SIG-M5 treated with dmso at 0.1 percent for 504 hours (cell line): ENCODE data around the gene PHLPP1.
"Not testable (repeated sequence)": the region's sequence is repeated elsewhere in the genome, so short reads cannot be mapped to it uniquely, and the experiment has no call there.

ENCODE experiments used
- DNase-seq: peaks from one replicate; lab custom pipeline; 2025; ENCODE audit not compliant: unreplicated experiment; lab: John Stamatoyannopoulos, UW

Gene PHLPP1

DNA sequence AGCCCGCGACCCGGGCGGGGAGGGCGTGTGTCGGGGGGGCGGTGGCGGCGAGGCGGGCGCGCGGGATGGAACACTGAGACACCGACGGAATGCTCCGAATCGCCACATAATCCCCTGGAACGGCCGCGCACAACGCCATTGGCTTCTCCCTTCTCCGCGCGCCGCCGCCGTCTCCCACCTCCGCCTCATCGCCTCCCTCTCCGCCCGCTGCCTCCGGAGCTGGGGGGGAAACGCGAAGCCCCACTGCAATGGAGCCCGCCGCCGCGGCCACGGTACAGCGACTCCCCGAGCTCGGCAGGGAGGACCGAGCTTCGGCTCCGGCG, at the start of gene PHLPP1:
PHLPP1 (plus strand) TSS at position 106 of the 323 bp plus-strand sequence; CDS start at position 249, 143 bp downstream.
- no peak for DNase-seq

DNA sequence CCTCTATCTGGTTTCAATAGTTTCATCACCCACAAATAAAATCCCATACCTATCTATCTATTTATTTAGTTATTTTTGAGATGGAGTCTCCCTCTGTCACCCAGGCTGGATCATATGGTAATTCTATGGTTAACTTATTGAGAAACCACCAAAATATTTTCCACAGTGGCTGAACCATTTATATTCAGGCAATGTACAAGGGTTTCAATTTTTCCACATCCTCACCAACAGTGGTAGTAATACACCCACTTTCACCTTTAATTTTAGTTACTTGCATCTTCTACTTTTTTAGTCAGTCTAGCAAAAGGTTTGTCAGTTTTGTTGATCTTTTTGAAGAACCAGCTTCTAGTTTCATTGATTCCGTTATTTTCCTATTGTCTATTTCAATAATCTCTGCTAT, 46.1 kb upstream of the PHLPP1 start:
- no peak for DNase-seq

DNA sequence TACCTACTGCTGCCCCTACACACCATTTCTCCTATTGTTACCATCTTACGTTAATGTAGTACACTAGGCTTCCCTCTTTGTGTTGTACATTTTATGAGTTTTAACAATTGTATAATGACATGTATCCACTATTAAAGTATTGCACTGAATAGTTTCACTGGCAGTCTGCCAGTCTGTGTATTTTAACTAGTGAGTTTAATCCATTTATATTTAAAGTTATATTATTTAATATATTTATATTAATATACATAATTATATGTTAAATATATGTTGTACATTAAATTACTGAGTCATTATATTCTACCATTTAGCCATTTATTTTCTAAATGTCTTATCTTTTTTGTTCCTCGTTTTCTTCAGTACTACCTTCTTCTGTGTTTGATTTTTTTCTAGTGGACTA, 44.8 kb upstream of the PHLPP1 start:
- DNase-seq, result no peak

DNA sequence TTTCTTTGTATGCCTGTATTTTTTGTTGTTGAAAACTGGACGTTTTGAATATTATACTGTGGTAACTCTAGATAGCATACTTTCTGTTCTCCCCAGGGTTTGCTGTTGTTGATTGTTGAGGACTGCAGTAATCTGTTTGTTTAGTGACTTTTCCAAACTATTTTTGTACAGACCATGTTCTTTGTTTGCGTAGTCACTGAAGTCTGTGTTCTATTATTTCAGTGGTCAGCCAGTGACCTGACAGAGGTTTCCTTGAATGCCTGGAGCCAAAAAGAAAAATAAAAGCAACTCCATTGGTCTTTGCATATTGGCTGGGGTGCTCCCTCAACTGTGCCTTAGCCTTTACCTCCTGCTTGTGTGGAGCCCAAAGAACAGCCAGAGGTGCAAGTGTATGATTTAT, 42.7 kb upstream of the PHLPP1 start:
- DNase-seq, result no peak

DNA sequence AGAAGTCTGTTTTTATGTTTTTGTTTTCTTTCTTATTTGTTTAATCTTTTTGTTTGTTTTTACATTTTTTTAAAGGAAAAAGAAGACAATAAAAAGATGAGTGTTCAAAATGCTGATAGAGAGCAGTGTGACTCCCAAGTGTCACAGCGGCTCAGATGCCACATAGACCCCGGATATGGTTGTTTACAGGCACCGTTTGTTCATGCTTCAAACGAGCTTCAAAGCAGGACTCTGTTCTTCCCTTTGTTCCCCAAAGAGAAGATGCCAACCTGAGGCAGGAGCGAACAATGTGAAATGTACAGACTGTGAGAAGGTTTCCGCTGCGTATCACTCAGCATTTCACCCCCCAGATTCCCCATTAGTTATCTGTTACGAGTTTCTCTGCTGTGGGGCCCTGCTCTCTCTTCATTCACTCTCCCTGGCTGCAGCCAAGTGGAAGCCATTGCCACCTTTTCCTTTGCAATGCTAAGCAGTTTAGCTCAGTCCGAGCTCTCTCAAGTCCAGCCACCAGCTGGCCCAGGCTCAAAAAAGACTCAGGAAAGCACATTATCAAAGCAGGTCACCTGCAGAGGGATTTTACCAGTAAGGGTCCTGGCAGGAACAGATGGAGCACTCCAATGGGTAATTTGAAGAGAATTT, 36.4 kb upstream of the PHLPP1 start:
- DNase-seq, result no peak

DNA sequence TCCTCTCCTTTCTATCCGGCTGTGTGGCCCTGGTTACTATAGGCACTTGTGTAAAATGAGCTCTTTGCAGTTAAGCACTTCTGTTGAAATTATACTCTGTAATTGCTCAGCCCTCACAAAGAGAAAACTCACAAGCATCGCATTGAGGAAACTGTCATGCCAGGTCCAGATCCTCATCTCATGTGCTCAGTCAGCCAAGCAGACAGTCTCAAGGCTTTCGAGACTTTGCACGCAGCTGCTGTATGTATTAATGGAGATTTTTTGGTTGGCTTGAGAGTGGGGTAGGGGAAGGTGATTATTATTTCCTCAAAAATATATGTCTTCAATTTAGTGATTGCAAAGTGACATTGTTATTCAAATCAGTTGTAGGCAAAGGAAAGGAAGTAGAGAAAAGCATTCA, 33.0 kb upstream of the PHLPP1 start:
- no peak for DNase-seq

DNA sequence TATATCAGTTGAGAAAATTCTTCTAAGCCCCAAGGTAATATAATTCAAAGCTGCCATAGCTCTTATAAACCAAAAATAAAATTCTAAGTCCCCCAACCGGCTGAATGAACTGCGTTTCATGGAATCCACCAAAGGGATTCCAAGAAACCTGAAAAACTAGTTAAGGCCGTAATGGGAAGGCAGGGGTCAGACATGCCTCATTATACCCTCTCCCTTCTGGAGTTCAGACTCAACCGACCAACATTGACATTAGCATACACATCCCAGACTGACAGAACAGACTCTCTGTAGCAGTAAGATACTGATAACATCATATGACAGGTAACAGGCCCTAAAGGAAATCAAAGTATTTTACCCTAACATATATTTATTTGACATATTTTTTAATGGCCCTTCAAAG, 31.4 kb upstream of the PHLPP1 start:
- DNase-seq, result no peak

DNA sequence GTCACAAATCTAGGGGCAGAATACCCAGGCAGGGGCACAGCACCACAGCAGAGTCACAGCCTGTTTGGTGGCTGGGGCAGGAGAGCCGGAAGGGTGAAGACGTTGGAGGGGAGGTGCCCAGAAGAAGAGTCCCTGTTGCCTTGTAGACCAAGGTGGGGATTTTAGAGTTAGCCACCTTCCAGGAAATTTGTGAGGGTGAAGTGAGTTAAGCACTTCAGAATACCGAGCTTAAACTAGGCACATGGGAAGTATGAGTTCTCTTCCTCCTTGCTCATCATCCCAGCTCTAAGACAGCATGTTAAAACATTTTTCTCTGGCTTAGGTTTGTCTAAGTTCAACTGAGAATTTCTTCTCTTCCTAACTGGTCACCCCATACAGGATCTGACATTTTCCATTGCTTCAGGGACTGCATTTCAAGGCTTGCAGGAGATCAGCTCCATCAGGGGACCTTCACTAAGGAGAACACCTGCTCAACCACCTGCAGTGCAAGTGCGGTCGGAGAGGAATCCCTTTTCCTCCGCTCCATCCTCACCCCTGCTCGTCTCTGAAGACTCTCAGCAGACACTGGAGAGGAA, 26.5 kb upstream of the PHLPP1 start:
- no peak for DNase-seq

DNA sequence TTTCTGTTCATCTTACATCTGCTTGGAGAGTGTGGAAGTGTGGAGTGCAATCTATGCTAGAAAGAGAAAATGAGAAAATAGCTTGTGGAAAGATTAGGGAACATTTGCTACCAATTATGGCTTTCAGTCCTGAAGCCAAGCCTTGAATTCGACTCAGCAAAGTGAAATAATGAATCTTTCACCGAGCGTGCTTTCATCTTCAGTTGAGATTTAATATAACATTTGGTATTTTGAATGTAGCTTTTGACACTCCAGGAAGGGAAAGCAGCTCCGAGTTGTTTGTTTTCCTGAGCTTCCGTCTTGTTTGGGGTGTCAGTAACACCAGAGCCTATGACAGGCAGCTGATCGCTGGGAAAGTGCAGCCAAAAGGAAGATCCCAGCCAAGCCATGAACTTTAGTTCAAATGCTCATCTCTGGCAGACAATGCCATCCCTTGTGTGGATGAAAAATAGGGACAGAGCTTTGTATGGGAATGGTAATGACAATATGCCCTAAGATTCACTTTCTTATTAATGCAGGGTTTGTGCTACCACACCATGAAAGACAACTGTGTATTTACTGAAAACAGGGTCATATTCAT, 25.0 kb upstream of the PHLPP1 start:
- no peak for DNase-seq

DNA sequence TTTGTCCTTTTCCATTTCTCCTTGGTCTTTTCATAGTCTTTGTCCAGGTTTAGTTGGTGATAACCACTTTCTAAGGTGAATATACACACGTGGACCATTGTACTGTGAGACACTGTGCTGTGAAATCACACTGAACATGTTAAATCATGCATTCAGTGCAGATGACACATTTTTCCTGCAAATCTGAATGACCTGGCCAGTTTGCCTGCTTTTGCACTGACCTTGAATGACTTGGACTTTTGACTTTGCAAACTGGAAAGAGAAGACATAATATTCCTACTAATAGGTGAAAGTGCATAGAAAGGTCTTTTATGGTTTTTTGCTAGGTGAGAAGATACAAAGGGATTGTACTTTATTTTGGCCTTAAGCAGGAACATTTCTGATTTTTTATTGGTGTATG, 21.7 kb upstream of the PHLPP1 start:
- no peak for DNase-seq

DNA sequence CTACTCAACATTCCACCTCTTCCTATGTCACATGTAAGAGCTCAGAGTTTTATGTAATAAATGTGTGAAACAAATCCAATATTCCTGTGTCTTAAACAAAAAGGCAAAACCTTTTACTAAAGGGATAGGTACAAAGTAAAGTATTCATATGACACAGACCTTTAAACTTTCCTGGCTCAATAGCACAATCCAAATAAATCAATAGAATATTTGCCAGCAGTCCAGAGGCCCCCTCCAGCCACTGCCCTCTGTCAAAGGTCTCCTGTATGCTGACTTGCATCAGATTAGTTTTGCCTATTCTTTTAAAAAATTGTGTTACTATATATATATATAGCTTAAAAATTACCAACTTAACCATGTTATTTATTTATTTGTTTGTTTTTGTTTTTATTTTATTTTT, 17.7 kb upstream of the PHLPP1 start:
- no peak for DNase-seq

DNA sequence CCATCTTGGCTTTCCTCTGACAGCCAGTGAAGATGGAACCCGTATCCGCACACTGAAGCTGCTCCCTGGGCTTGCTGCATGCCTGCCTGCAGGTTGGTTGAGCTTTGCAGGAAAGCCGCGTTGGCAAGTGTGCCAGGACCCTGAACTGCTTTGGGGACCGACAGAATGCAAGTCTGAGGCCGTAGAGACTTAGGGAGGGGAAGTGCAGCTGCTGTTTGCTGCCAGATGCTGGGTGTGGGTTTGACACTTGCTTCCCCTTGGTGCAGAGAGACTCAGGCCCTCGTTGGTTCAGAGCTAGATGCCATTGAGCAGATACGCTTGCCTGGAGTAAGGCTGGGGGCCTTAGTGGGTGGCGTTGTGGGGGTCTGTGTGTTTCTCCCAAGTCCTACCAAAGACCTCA, 13.1 kb upstream of the PHLPP1 start:
- peak; percentile 34 for DNase-seq

DNA sequence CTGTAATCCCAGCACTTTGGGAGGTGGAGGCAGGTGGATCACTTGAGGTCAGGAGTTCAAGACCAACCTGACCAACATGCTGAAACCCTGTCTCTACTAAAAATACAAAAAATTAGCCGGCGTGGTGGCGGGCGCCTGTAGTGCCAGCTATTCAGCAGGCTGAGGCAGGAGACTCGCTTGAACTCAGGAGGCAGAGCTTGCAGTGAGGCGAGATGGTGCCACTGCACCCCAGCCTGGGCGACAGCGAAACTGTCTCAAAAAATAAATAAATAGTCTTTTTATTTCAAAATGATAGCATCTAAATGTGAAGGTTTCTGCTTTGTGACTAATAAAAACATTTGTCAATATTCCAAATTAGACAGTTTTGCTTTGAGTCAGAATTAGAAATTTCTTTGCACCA, 8.5 kb upstream of the PHLPP1 start:
- DNase-seq, result not testable (repeated sequence)

DNA sequence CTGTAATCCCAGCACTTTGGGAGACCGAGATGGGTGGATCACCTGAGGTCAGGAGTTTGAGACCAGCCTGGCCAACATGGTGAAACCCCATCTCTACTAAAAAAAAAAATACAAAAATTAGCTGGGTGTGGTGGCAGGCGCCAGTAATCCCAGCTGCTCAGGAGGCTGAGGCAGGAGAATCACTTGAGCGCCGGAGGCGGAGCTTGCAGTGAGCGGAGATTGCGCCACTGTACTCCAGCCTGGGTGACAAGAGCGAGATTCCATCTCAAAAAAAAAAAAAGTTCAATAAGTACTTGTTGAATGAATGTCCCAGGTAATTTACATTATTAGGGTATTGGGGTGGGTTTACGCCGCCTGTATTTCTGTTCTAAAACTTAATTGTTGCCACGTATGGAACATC, 5.4 kb upstream of the PHLPP1 start:
- not testable (repeated sequence) for DNase-seq

DNA sequence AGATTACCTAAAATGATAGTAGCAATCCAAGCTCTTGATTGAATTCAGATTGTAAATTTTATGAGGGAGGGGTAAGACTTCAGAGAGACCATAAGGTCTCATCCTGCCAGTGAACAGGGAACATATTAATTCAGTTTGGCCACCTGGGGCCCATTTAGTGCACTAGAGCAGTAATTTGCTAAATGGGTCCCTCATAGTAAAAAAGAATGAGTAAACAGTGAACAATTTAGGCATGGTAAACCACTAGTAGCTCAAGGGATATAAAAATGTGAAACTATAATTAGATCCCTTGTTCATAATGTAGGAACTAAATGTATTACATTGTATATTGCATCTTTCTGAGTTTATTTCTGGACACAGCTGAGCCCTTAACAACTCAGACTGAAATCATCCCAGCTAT, 4.9 kb upstream of the PHLPP1 start:
- no peak for DNase-seq

DNA sequence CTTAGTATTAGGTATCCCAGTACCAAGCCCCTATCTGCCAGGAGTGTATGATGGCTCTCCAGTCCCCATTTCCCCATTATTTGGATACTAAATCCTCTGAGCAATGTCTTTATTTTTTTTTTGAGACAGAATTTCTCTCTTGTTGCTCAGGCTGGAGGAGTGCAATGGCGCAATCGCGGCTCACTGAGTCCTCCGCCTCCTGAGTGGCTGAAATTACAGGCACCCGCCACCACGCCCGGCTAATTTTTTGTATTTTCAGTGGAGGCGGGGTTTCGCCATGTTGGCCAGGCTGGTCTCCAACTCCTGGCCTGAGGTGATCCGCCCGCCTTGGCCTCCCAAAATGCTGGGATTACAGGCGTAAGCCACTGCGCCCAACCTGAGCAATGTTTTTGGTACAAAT, 3.6 kb upstream of the PHLPP1 start:
- no peak for DNase-seq

DNA sequence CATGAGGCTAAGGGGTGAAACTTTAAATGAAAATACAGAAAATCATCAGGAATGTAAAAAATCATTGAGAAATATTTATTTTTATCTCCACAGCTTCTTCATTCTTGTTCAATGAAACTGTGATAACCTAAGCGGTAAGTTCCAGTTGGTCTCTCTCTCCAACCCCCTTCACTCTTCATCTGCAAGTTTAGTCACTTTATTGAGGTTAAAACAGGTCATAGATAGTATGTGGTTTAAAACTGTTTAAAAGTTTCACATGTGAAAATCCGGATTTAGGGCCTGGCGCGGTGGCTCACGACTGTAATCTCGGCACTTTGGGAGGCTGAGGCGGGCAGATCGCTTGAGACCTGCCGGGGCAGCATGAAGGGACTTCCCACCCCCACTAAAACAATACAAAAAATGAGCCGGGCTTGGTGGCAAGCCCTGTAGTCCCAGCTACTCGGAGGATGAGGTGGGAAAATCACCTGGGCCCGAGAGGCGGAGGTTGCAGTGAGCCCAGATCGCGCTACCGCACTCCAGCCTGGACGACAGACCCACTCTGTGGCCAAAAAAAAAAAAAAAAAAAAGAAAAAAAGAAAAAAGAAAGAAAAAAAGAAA, 1.6 kb upstream of the PHLPP1 start:
- DNase-seq, result no peak

DNA sequence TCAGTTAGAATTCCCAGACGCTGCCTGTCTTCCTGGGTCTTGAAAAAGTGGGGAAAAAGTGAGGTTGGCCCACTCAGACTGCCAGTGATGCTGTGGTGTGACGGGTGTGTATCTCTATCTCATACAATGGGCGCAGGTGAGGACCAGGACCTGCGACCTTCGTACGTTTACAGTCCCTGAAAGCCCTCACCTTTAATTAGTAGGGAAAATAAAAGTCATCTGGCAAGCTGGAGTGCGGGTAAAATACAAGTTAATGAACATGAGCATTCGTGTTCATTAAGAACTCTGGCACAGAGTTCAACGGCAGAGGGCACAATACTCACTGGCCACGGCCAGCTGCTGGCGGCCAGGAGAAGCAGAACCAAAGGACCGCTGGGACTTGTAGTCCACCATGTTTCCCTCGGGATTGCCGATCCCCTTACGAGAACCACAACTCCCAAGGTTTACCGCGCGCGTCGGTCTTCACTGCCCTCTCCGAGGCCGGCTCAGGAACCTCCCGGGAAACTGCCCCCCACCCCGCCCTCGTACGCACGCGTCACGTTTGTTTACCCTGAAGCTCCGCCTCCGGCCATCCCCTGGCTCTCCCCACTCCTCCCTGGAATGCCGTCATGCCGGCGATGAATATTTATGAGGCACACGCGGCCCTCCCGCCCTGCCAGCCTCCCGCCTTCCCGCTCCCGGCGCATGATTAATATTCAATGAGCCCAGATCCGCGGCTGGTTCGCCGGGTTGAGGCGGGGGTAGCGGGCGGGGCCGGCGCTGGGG, 488 bp upstream of the PHLPP1 start:
- peak; percentile 99 for DNase-seq

DNA sequence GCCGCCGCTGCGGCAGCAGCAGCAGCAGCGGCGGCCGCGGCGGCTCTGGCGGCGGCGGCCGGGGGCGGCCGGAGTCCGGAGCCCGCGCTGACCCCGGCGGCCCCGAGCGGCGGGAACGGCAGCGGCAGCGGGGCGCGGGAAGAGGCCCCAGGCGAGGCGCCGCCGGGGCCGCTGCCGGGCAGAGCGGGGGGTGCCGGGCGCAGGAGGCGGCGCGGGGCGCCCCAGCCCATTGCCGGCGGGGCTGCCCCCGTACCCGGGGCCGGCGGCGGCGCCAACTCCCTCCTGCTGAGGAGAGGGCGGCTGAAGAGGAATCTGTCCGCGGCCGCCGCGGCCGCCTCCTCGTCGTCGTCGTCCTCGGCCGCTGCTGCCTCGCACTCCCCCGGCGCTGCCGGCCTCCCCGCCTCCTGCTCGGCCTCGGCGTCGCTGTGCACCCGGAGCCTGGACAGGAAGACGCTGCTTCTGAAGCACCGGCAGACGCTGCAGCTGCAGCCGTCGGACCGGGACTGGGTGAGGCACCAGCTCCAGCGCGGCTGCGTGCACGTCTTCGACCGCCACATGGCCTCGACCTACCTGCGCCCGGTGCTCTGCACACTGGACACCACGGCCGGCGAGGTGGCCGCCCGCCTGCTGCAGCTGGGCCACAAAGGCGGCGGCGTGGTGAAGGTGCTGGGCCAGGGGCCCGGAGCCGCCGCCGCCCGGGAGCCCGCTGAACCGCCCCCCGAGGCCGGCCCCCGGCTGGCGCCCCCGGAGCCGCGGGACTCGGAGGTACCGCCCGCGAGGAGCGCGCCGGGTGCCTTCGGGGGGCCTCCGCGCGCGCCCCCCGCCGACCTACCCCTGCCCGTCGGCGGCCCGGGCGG, 646 bp downstream of the PHLPP1 start:
- peak; percentile 34 for DNase-seq

DNA sequence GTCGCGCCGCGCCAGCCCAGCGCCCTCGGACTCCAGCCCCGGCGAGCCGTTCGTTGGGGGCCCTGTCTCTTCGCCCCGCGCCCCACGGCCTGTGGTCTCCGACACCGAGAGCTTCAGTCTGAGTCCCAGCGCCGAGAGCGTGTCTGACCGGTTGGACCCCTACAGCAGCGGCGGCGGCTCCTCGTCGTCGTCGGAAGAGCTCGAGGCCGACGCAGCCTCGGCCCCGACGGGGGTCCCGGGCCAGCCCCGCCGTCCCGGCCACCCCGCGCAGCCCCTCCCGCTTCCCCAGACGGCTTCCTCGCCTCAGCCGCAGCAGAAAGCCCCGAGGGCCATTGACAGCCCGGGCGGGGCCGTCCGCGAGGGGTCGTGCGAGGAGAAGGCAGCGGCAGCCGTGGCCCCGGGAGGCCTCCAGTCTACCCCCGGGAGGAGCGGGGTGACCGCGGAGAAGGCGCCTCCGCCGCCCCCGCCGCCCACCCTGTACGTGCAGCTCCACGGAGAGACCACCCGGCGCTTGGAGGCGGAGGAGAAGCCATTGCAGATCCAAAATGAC, 1.4 kb downstream of the PHLPP1 start:
- DNase-seq, result no peak
